Spinal cord (tissue), 10 donors: ENCODE measurements around the gene BMERB1. TPM values are rescaled to one million over a fixed set of nuclear protein-coding genes. Genes with fewer than 3 reads are reported as not detected.
"Not testable (repeated sequence)": the region's sequence is repeated elsewhere in the genome, so short reads cannot be mapped to it uniquely, and the experiment has no call there.

Source experiments
- DNase-seq, 6 donors: peaks; one replicate each; pipeline versions ENCODE4 v3.0.0 to v3.0.0-alpha.2; 2013 to 2015; ENCODE audit warnings: low spot score in 6 of 6, low read depth in 4 of 6
- H3K27ac ChIP-seq: one replicate; pipeline ENCODE4 v1.5.1; 2013; ENCODE audit warnings: low read depth, low read length, control low read depth
- H3K27me3 ChIP-seq: one replicate; pipeline ENCODE4 v1.6.1; 2013; ENCODE audit warnings: low read length; ENCODE audit not compliant: control insufficient read depth, insufficient read depth
- H3K36me3 ChIP-seq: one replicate; pipeline ENCODE4 v1.6.1; 2013; ENCODE audit warnings: low read length; ENCODE audit not compliant: control insufficient read depth, insufficient read depth
- H3K4me1 ChIP-seq: one replicate; pipeline ENCODE4 v1.6.1; 2013; ENCODE audit warnings: low read length; ENCODE audit not compliant: control insufficient read depth, insufficient read depth
- H3K4me3 ChIP-seq: one replicate; pipeline ENCODE4 v1.5.1; 2013; ENCODE audit warnings: low read depth, low read length, control low read depth
- H3K9me3 ChIP-seq: one replicate; pipeline ENCODE4 v1.6.1; 2013; ENCODE audit warnings: low read length; ENCODE audit not compliant: control insufficient read depth, insufficient read depth
- WGBS: methylation state at CpG from one replicate; pipeline ENCODE4 v1.1.5; 2013; ENCODE audit warnings: missing lambda C conversion rate; ENCODE audit not compliant: insufficient coverage; 5-methylcytosine and 5-hydroxymethylcytosine counted together
- polyA plus RNA-seq, 2 donors: library from polyadenylated mRNA; unstranded; fragments of 120-200 nt; gene quantifications; one replicate each; pipeline ENCODE4 v1.2.1, GENCODE V29; 2013; ENCODE audit not compliant: insufficient read length in 2 of 2
- total RNA-seq, 2 donors: library from RNA; depleted of rRNA in 1 of 2; stranded (reverse); fragments of 120-200 nt in 1 of 2; fragments of >200 nt in 1 of 2; gene quantifications; one replicate each; pipeline versions ENCODE4 v1.2.3 to v1.2.4, GENCODE V29; 2013 to 2014
- donor health status: healthy.

Gene BMERB1
- total and polyA plus RNA-seq, 4 donors: 70.7 to 266 (median 177) TPM

DNA sequence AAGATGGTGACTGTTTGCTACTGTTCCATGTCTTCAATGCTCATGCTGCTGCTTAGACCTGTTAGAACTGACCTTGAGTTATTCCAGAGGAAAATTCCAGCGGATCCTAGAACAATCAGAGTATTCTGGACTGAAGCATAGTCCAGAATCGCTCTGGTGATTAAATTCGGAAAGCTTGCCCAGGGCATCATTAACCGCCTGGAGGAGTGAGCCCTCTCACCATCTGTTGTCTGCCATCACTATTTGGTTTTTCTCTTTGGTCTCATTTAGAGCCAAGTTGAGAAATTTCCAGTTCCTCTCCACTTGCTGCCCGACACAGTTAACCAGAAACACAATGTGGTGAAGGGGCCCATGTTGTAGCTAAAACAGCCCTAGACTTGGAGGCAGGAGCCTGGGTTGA, 104.1 kb downstream of the BMERB1 start:
- Histone ChIP-seq H3K9me3 (peaks cover 1% of the 10 kb centered on the region), H3K27ac (no peak overlapping the region), H3K4me1 (peaks cover 4% of the 10 kb centered on the region), H3K27me3 (no peaks in the 10 kb centered on the region), H3K4me3 (no peak overlapping the region), H3K36me3 (peaks cover 3% of the 10 kb centered on the region)
- peak in 2 of 6 donors; percentile 35 to 51 for DNase-seq
- WGBS: 27% methylated on average over 2 of the region's 5 CpGs

DNA sequence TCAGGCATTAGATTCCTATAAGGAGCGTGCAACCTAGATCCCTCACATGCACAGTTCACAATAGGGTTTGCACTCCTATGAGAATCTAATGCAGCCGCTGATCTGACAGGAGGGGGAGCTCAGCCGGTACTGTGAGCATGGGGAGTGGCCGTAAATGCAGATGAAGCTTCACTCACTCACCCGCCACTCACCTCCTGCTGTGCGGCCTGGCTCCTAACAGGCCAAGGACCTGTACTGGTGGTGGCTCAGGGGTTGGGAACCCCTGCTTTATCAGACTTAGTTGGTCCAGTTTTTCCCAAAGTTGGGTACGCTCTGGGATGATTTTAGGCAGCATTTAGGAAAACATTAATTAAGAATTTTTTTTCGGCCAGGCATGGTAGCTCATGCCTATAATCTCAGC, 104.8 kb downstream of the BMERB1 start:
- Histone ChIP-seq H3K4me1 (peaks cover 4% of the 10 kb centered on the region), H3K4me3 (no peak overlapping the region), H3K27ac (no peak overlapping the region), H3K27me3 (no peaks in the 10 kb centered on the region), H3K9me3 (peaks cover 1% of the 10 kb centered on the region), H3K36me3 (peaks cover 3% of the 10 kb centered on the region)
- DNase-seq: no peak
- 92% methylated on average over 4 of the region's 8 CpGs for WGBS

DNA sequence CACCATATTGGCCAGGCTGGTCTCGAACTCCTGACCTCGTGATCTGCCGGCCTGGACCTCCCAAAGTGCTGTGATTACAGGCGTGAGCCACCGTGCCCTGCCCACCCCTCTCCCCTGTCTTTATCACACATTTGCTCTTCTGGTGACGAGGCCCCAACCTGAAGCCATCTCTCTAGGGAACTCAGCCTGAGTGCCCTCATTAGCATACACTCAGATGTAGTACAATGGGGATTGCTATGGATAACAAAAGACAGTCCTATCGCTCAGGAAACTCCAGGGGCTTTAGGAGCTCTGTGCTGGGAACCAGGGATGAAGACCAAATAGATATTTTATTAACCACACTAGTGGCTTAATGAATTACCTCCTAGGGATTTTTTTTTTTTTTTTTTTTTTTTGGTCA, 107.9 kb downstream of the BMERB1 start:
- Histone ChIP-seq H3K27ac (no peak overlapping the region), H3K36me3 (no peaks in the 10 kb centered on the region), H3K27me3 (no peaks in the 10 kb centered on the region), H3K4me3 (no peak overlapping the region), H3K9me3 (peaks cover 1% of the 10 kb centered on the region), H3K4me1 (no peaks in the 10 kb centered on the region)
- DNase-seq: no peak
- 100% methylated on average over 5 of the region's 7 CpGs for WGBS

DNA sequence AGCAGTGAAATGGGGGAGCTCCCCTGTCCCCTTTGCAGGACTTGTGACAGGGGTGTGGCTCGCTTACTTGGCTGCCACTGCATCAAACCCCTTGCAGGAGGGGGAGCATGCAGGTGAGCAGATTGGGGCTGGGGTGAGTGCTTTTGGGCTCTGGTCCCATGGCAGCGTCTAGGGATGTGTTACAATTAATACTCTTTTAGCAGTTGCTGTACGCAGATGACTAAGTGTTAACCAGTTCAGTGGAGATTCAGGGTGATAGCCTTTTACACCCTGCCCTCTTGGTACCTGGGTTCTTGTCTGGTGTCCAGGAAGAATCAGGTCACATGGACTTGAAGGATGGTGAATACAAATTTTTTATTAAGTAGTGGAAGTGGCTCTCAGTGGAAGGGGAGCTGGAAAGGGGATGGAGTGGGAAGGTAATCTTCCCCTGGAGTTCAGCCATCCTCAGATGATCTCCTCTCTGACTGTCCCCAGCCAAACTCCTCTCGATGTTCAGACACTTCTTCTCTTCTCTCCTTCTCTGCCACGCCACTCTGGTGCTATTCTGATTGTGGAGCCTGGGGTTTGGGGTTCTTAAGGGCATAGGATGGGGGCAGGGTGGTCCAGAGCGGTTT, 108.5 kb downstream of the BMERB1 start:
- Histone ChIP-seq H3K4me1 (no peaks in the 10 kb centered on the region), H3K27me3 (no peaks in the 10 kb centered on the region), H3K36me3 (no peaks in the 10 kb centered on the region), H3K27ac (no peak overlapping the region), H3K4me3 (no peak overlapping the region), H3K9me3 (peaks cover 1% of the 10 kb centered on the region)
- WGBS: 72% methylated on average over 4 of the region's 6 CpGs
- no peak for DNase-seq

DNA sequence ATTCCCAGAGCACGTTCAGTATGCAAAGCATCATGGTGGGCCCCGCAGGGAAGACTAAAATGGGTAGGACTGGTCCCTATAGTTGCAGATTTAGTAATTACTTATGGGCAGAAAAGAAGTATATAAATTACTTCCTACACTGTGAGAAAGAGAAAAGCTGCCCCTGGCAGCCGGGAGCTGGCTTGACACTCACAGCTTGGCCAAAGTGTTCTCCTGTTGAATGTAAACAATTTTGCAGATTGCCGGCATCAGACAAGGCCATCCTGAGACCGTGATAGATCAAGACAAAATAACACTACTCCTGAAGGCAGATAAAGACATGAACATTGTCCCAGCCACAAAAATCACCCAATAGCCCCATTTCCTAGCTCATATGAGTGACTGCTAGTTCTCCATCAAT, 110.0 kb downstream of the BMERB1 start:
- peaks cover 1% of the 10 kb centered on the region for H3K9me3 ChIP-seq
- no peaks in the 10 kb centered on the region for H3K27me3 ChIP-seq
- DNase-seq: peak in 1 of 6 donors; percentile 63
- no peaks in the 10 kb centered on the region for H3K36me3 ChIP-seq
- H3K27ac ChIP-seq: no peak overlapping the region
- H3K4me3 ChIP-seq: no peak overlapping the region
- 56% methylated on average over 2 of the region's 5 CpGs for WGBS
- no peaks in the 10 kb centered on the region for H3K4me1 ChIP-seq

DNA sequence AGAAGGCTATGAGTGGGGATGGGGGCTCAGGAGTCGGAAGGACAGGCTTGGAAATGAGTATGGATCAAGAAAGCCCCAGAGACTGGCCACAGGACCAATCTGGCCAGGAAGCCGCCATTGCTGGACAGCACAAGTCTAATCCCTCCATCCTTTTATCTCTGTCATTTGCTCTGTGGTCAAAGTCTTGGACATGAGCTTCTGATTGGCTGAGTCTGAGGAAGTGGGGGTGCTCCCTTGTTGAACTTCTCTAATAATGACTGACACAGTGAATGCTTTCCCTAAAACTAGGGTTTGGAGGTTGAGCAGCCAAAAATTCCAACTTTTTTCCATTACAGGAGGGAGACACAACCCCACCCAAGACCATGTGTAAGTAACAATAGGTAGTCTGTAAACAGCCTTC, 111.2 kb downstream of the BMERB1 start:
- no peak for DNase-seq
- Histone ChIP-seq H3K4me3 (no peak overlapping the region), H3K27me3 (no peaks in the 10 kb centered on the region), H3K27ac (no peak overlapping the region), H3K9me3 (peaks cover 1% of the 10 kb centered on the region), H3K36me3 (no peaks in the 10 kb centered on the region), H3K4me1 (peaks cover 4% of the 10 kb centered on the region)
- 100% methylated on average over 2 of the region's 2 CpGs for WGBS

DNA sequence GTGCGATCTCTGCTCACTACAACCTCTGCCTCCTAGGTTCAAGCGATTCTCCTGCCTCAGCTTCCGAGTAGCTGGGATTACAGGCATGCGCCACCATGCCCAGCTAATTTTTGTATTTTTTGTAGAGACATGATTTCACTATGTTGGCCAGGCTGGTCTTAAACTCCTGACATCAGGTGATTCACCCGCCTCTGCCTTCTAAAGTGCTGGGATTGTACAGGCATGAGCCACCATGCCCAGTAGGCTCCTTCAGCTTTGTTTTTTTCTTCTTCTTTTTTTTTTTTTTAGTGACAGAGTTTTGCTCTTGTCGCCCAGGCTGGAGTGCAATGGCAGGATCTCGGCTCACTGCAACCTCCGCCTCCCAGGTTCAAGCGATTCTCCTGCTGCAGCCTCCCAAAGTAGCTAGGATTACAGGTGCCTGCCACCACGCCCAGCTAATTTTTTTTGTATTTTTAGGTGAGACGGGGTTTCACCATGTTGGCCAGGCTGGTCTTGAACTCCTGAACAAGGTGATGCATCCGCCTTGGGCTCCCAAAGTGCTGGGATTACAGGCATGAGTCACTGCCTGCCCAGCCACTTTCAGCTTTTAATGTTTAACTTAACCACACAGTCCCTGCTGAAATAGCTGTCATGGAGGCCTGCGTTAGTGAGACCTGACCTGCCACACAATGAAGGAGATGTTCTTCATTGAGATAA, 112.8 kb downstream of the BMERB1 start:
- peaks cover 10% of the 10 kb centered on the region for H3K4me1 ChIP-seq
- not testable (repeated sequence) for H3K9me3 ChIP-seq, H3K27ac ChIP-seq, H3K4me3 ChIP-seq, H3K36me3 ChIP-seq, DNase-seq, H3K27me3 ChIP-seq
- 98% methylated on average over 7 of the region's 13 CpGs for WGBS

DNA sequence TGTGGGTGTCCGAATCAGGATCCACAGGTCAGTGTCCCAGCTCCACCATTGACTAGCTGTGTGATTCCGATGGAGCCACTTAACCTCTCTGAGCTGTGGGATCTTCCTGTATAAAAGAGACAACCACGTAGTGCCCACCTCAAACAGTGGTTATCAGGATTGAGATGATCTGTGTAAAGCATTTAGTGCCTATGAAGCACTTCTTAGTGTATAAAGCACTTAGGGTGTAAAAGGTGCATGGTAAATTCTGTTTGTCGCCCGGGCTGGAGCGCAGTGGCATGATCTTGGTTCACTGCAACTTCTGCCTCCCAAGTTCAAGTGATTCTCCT, 113.3 kb downstream of the BMERB1 start:
- DNase-seq: no peak
- Histone ChIP-seq H3K27me3 (no peaks in the 10 kb centered on the region), H3K36me3 (no peaks in the 10 kb centered on the region), H3K27ac (no peak overlapping the region), H3K4me3 (no peak overlapping the region), H3K9me3 (no peaks in the 10 kb centered on the region), H3K4me1 (peaks cover 10% of the 10 kb centered on the region)
- WGBS: 95% methylated on average over 5 of the region's 6 CpGs

DNA sequence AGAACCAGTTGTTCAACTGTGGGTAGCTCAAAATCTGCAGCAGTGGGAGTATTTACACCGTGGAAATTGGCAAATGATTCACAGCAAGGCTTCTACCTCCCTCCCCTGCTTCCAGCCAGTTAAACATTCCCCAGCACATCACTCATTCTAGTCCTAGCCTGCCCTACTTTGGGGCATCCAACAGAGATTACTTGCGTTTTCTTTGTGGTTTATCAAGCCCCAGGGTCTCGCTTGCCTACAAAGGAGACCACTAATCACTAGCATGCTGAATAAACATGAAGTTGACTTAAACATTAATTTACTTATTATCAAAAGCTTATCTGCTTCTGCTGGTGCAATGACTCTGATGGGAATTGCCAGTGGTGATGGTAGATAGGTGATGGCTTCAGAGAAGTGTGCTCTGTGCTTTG, 114.1 kb downstream of the BMERB1 start:
- peaks cover 10% of the 10 kb centered on the region for H3K4me1 ChIP-seq
- 39% methylated on average over 2 of the region's 3 CpGs for WGBS
- no peak for DNase-seq
- H3K27me3 ChIP-seq: no peaks in the 10 kb centered on the region
- H3K9me3 ChIP-seq: no peaks in the 10 kb centered on the region
- H3K4me3 ChIP-seq: no peak overlapping the region
- no peak overlapping the region for H3K27ac ChIP-seq
- no peaks in the 10 kb centered on the region for H3K36me3 ChIP-seq

DNA sequence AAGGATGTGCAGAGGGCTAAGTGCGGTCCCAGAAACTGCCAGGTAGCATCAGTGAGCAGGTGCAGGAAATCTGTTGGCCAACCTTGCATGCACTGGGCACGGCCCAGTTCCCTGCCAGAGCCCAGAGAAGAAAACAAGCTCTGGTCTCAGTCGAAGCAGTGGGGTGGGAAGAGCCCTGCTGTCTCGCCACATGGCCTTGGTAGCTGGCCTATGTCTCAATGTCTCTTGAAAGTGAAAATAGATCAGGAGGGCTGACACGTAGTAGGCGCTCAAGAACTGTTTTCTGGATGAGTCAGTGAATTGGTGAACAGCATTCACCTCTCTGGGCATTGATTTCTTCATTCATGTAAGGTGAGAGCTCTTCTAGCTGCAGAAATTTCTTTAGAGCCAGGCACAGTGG, 118.1 kb downstream of the BMERB1 start:
- Histone ChIP-seq H3K4me3 (no peak overlapping the region), H3K4me1 (peaks cover 10% of the 10 kb centered on the region), H3K36me3 (no peaks in the 10 kb centered on the region), H3K9me3 (no peaks in the 10 kb centered on the region), H3K27me3 (no peaks in the 10 kb centered on the region), H3K27ac (no peak overlapping the region)
- no peak for DNase-seq
- 92% methylated on average over 6 of the region's 6 CpGs for WGBS
